GM12872 (cell line): Measurements from ENCODE around the gene COL4A1.

Experiments
- CTCF ChIP-seq: IDR thresholded peaks from 3 replicates; pipeline ENCODE4 v1.5.1; 2011; ENCODE audit warnings: low read depth, mild to moderate bottlenecking, low read length, moderate library complexity; ENCODE audit not compliant: insufficient read depth

COL4A1 gene

DNA sequence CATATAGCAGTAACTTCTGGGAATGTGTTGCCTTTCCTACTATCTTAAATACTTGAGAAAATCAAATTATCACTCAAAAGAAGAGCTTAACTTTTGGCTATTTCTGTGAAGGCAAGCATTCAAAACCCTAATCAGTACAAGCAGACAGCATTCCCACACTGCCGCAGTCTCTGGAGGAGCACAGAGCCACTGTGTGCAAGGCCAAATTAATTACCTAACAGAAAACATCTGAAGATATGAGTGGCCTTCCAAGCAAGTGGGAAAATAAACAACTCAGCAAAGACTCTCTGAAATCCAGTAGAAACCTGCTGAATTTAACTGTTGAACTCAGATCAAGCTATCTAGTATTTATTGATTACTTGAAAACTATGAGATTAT lies 68.2 kb downstream of the COL4A1 start:
- TF ChIP-seq CTCF: no peak

DNA sequence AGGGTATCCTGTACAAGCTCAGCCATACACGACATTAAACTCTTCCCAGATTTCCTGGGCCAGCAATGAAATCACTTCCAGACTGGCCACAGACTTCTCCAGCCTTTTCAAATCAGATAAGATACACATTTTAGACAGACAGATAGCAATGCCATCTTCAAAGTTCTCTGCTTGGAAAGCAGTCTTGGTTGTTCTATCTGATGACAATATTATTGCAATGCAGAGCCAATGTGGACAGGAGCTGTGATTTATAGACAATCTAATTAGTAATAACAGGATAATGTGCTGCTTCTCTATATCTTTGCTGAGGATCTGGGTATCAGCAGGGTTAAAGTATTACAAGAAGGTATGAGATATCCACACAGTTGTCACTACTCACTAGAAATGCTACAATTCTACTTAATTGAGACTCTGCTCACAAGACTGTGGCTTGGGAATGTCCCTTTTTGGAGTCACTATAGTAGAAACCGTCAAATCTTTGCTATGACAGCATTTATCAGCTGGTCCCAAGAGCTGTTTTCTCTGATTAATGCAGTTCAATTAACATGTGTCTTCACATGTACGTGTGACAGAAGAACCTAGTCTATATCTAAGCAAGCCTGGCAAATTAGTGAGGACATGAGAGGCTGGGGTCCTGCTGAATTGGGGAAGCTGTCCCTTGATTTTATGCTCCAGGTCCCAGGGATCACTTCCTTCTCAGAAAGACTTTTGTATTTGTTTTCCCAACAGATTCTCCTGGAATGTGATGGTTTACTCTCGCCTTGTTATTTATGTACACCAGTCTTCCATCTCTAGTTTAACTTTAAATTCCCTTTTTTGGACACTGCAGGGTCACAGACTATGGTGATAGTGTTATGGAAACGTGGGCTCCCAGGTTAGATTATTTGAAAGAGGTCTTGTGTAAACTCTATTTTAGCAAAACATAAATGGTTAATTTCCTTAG lies 68.8 kb downstream of the COL4A1 start:
- TF ChIP-seq CTCF: no peak

DNA sequence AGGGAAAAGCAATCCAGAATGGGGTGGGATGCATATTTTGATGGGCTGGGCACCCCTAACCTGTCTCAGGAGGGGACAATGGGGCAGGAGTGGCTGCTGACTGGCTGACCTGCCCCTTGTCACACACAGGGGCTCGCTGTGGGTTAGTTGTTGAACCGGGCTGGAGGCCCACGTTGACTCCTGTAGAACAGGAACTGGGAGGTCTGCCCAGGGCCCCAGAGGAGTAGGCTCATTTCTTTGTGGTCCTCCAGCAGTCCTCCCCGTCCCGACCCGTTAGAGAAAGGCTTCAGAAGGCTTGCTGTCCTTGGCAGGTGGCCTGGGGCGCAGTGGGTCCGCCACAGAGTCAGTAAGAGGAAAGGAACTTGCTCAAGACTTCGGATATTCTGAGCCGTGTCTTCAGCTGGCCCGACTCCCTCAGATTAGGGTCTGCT lies 70.1 kb downstream of the COL4A1 start:
- TF ChIP-seq CTCF: no peak

GRCh38 chr13:110236431-110236830 lies 70.5 kb downstream of the COL4A1 start:
- TF ChIP-seq CTCF: no peak

DNA sequence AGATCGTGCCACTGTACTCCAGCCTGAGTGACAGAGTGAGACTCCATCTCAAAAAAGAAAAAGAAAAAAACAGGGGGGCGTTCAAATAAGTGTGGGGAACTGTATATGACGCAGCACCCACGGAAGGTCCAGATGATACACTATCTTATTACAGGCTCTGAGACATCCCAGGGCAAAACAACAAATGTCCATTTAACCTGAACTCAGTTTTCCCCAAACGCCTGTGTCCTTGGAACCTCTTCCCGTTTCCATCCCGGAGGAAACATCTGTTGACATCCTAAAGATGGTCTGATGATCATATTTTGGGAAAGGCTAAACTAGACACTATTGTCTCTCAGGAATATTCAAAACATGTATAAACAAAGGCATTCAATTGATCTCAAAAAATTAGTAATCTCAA lies 72.4 kb downstream of the COL4A1 start:
- no peak for TF ChIP-seq CTCF

DNA sequence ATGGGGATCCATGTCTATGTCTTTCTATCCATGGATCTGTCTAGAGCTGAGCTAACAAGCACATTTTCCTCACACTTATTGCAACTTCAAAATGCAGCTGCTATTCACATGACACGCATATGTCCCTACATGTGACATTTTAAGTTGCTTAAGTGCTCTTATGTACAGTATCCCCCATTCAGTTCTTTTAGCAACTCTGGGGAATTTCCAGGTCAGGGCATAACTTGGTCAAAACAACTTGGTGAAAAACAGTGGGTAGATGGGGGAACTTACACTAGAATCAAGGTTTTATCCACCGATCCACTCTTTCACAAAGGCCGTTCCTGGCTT lies 73.0 kb downstream of the COL4A1 start:
- TF ChIP-seq CTCF: no peak

DNA sequence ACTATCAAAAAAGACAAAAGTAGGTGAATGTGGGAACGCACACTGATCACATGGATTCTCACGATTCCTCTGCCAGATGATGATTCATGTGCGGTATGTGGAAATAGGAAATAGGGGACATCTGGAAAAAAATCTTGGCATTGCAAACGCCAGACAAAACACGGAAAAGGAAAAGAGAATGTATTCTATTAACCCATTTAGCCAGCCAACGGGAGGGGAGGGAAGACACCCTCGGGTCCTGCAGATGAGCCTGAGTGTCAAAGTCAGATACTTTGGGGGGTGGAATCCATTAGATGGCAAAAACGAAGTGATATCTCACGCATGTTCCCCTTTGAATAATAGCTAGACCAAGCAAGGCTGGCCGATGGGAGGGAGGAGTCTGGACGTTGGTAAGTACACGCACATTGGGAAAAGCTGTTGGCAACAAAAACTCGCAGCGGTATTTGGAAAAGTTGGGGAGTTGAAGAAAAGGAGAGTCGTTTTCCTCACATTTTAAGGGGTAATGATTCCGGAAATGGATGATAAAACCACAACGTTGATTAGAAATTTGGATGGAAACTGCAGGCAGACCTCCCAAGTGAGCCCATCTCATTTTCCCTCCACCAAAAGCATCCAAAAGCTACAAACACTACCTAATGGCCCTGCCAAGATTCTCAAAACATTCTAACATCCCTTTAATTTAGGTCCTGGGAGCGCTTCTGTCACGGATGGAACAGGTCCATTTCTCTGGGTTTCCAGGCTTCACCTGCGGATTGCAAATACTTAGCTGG lies 73.6 kb downstream of the COL4A1 start:
- no peak for TF ChIP-seq CTCF
